HEK293 (cell line): ENCODE measurements around the gene RNU1-4.
"Not testable (repeated sequence)": the region's sequence is repeated elsewhere in the genome, so short reads cannot be mapped to it uniquely, and the experiment has no call there.

Experiments used
- CTCF ChIP-seq: fragments of 450-650 bp; formaldehyde crosslinking; IDR thresholded peaks from 2 replicates; pipeline ENCODE4 v1.5.1; 2016; ENCODE audit warnings: missing biosample characterization, missing genetic modification characterization
- SALL2 ChIP-seq: fragments of 450-650 bp; formaldehyde crosslinking; IDR thresholded peaks from 2 replicates; pipeline ENCODE4 v1.5.0; 2017; ENCODE audit warnings: missing biosample characterization, mild to moderate bottlenecking, missing genetic modification characterization, borderline replicate concordance
- ZBTB26 ChIP-seq: fragments of 450-650 bp; formaldehyde crosslinking; optimal IDR thresholded peaks from 2 replicates; pipeline ENCODE3; 2016; ENCODE audit warnings: missing biosample characterization, mild to moderate bottlenecking, missing genetic modification characterization
- ZBTB7A ChIP-seq: fragments of 450-650 bp; formaldehyde crosslinking; IDR thresholded peaks from 2 replicates; pipeline ENCODE4 v1.5.1; 2016; ENCODE audit warnings: low read depth, missing biosample characterization, missing genetic modification characterization
- ZBTB8A ChIP-seq: fragments of 450-650 bp; formaldehyde crosslinking; IDR thresholded peaks from 2 replicates; pipeline ENCODE4 v1.5.1; 2016; ENCODE audit warnings: missing biosample characterization, missing genetic modification characterization
- ZNF132 ChIP-seq: fragments of 450-650 bp; formaldehyde crosslinking; IDR thresholded peaks from 2 replicates; pipeline ENCODE4 v1.5.1; 2017; ENCODE audit warnings: missing biosample characterization, missing genetic modification characterization, borderline replicate concordance
- ZNF155 ChIP-seq: fragments of 450-650 bp; formaldehyde crosslinking; IDR thresholded peaks from 2 replicates; pipeline ENCODE4 v1.5.1; 2016; ENCODE audit warnings: missing biosample characterization, missing genetic modification characterization
- ZNF223 ChIP-seq: fragments of 450-650 bp; formaldehyde crosslinking; IDR thresholded peaks from 2 replicates; pipeline ENCODE4 v1.5.1; 2016; ENCODE audit warnings: missing biosample characterization, missing genetic modification characterization
- ZNF274 ChIP-seq, 2 experiments: fragments of 200-500 bp in 1 of 2; fragments of 450-650 bp in 1 of 2; sonication (Bioruptor generic) in 1 of 2; formaldehyde crosslinking in 1 of 2; IDR thresholded peaks; 2 replicates each; pipeline versions ENCODE4 v1.5.1 to v1.6.1; 2014 to 2016; ENCODE audit warnings: borderline replicate concordance in 1 of 2, inconsistent platforms in 1 of 2, low read length in 1 of 2, missing biosample characterization in 1 of 2, missing genetic modification characterization in 1 of 2
- ZNF292 ChIP-seq: fragments of 450-650 bp; formaldehyde crosslinking; IDR thresholded peaks from 2 replicates; pipeline ENCODE4 v1.5.1; 2016; ENCODE audit warnings: low read depth, missing biosample characterization, missing genetic modification characterization, borderline replicate concordance
- ZNF302 ChIP-seq: fragments of 450-650 bp; formaldehyde crosslinking; IDR thresholded peaks from 2 replicates; pipeline ENCODE4 v1.5.1; 2016; ENCODE audit warnings: missing biosample characterization, missing genetic modification characterization, low read depth
- ZNF530 ChIP-seq: fragments of 450-650 bp; formaldehyde crosslinking; IDR thresholded peaks from 2 replicates; pipeline ENCODE4 v1.5.1; 2016; ENCODE audit warnings: low read depth, missing biosample characterization, missing genetic modification characterization
- ZNF664 ChIP-seq: fragments of 450-650 bp; formaldehyde crosslinking; IDR thresholded peaks from 2 replicates; pipeline ENCODE4 v1.5.1; 2016; ENCODE audit warnings: missing biosample characterization, missing genetic modification characterization

- TF ChIP-seq ZNF274 (IDR thresholded peaks at IDR 0.05; ENCODE audit: low read length); ZNF274 (tag by site-specific recombination; IDR thresholded peaks at IDR 0.05; ENCODE audit: borderline replicate concordance); ZBTB26; ZNF155; ZNF530 (tag by site-specific recombination); CTCF (tag by site-specific recombination); ZBTB8A (tag by site-specific recombination); ZNF302 (tag by site-specific recombination); ZNF664 (tag by site-specific recombination); ZNF132 (tag by site-specific recombination); ZNF292; ZBTB7A (tag by site-specific recombination); SALL2 (tag by site-specific recombination); ZNF223 (tag by site-specific recombination): not testable (repeated sequence)
Measured at GRCh38 chr1:16692283-16692682, 48.0 kb upstream of the RNU1-4 start.
